Vagina (tissue), 2 donors: ENCODE measurements around the gene RPS6KA2.
"Not testable (repeated sequence)": the region's sequence is repeated elsewhere in the genome, so short reads cannot be mapped to it uniquely, and the experiment has no call there.

Source experiments
- POLR2A ChIP-seq, 2 donors: fragments of 450-650 bp; IDR thresholded peaks; one replicate each; pipeline ENCODE4 v1.6.1; 2017; ENCODE audit warnings: antibody characterized with exemption in 2 of 2, mild to moderate bottlenecking in 2 of 2, moderate library complexity in 2 of 2
- TF ChIP-seq, protein P1 (sequence below), 3 experiments: fragments of 450-650 bp in 2 of 3; fragments of 200-600 bp in 1 of 3; sonication (generic) in 1 of 3; IDR thresholded peaks; one replicate each; pipeline ENCODE4 v1.5.1; 2017 to 2019; ENCODE audit warnings: antibody characterized with exemption in 3 of 3, mild to moderate bottlenecking in 2 of 3, moderate library complexity in 2 of 3

DNA sequence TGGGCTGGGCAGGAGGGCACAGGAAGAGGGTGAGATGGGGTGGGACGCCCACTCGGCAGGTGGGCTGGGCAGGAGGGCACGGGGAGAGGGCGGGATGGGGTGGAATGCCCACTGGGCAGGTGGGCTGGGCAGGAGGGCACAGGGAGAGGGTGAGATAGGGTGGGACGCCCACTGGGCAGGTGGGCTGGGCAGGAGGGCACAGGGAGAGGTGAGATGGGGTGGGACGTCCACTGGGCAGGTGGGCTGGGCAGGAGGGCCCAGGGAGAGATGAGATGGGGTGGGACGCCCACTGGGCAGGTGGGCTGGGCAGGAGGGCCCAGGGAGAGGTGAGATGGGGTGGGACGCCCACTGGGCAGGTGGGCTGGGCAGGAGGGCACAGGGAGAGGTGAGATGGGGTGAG lies 45.2 kb downstream of the RPS6KA2 start:
- TF ChIP-seq, protein P1, sequence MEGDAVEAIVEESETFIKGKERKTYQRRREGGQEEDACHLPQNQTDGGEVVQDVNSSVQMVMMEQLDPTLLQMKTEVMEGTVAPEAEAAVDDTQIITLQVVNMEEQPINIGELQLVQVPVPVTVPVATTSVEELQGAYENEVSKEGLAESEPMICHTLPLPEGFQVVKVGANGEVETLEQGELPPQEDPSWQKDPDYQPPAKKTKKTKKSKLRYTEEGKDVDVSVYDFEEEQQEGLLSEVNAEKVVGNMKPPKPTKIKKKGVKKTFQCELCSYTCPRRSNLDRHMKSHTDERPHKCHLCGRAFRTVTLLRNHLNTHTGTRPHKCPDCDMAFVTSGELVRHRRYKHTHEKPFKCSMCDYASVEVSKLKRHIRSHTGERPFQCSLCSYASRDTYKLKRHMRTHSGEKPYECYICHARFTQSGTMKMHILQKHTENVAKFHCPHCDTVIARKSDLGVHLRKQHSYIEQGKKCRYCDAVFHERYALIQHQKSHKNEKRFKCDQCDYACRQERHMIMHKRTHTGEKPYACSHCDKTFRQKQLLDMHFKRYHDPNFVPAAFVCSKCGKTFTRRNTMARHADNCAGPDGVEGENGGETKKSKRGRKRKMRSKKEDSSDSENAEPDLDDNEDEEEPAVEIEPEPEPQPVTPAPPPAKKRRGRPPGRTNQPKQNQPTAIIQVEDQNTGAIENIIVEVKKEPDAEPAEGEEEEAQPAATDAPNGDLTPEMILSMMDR (IDR thresholded peaks at IDR 0.05): not testable (repeated sequence)
- TF ChIP-seq POLR2A (IDR thresholded peaks at IDR 0.05): not testable (repeated sequence)
